ENCODE measurements around the gene GALP.

DNA sequence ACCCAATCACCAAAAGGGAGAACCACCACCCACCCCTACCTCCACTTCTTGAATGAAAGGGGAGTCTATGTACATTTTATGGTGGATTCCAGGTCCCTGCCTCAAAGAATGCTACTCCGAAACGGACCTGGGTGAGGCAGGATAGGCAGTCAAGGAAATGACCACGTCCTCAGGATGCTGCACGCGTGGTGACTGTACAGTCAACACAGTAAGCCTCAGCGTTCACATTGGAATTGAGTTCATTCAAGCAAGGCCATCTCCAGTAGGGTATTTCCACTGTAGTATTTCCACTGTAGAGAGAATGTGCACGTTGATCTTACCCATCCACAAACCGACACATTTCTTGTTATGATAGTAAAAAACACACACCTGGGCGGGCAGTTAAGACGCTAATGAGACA lies 43.2 kb downstream of the GALP start:
- TF ChIP-seq POLR2AphosphoS5 (IDR thresholded peaks at IDR 0.05), result no peak
- TF ChIP-seq, protein P1, sequence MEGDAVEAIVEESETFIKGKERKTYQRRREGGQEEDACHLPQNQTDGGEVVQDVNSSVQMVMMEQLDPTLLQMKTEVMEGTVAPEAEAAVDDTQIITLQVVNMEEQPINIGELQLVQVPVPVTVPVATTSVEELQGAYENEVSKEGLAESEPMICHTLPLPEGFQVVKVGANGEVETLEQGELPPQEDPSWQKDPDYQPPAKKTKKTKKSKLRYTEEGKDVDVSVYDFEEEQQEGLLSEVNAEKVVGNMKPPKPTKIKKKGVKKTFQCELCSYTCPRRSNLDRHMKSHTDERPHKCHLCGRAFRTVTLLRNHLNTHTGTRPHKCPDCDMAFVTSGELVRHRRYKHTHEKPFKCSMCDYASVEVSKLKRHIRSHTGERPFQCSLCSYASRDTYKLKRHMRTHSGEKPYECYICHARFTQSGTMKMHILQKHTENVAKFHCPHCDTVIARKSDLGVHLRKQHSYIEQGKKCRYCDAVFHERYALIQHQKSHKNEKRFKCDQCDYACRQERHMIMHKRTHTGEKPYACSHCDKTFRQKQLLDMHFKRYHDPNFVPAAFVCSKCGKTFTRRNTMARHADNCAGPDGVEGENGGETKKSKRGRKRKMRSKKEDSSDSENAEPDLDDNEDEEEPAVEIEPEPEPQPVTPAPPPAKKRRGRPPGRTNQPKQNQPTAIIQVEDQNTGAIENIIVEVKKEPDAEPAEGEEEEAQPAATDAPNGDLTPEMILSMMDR (IDR thresholded peaks at IDR 0.05), result no peak
- TF ChIP-seq POLR2A (IDR thresholded peaks at IDR 0.05), result no peak
